Stomach (tissue), 4 donors: ENCODE data around the gene CREB1.

Experiments
- CTCF ChIP-seq, 7 experiments: fragments of 450-650 bp in 4 of 7; fragments of 200-600 bp in 3 of 7; sonication (generic) in 3 of 7; IDR thresholded peaks; one replicate each; pipeline ENCODE4 v1.5.1; 2016 to 2019; ENCODE audit warnings: antibody characterized with exemption in 7 of 7, control low read depth in 2 of 7, mild to moderate bottlenecking in 1 of 7
- POLR2A ChIP-seq, 4 donors: fragments of 450-650 bp; IDR thresholded peaks; one replicate each; pipeline ENCODE4 v1.6.1; 2016; ENCODE audit warnings: antibody characterized with exemption in 4 of 4, control low read depth in 2 of 4, mild to moderate bottlenecking in 1 of 4, moderate library complexity in 1 of 4
- POLR2AphosphoS5 ChIP-seq, 3 donors: sonication (generic); formaldehyde crosslinking; IDR thresholded peaks; one replicate each; pipeline ENCODE4 v1.6.1; 2016; ENCODE audit warnings: antibody characterized with exemption in 3 of 3

GRCh38 chr2:207511851-207512250 is 17.9 kb upstream of the CREB1 start:
- no peak for TF ChIP-seq CTCF (IDR thresholded peaks at IDR 0.05)
- no peak for TF ChIP-seq POLR2A (IDR thresholded peaks at IDR 0.05)
- TF ChIP-seq POLR2AphosphoS5 (IDR thresholded peaks at IDR 0.05) = no peak
